Spleen (tissue), 11 donors: ENCODE results near the gene ACOT6. TPM values are rescaled to one million over a fixed set of nuclear protein-coding genes. Genes with fewer than 3 reads are reported as not detected.

Source experiments
- DNase-seq: peaks from one replicate; pipeline ENCODE4 v3.0.0-alpha.2; 2020
- H3K27ac ChIP-seq, 8 donors: fragments of 200-600 bp; sonication (generic) in 7 of 8; 1 replicate in 4 of 8; 2 replicates in 4 of 8; pipeline versions ENCODE4 v1.5.0 to v1.8.0; 2016 to 2021; ENCODE audit warnings: inconsistent platforms in 4 of 8, mild to moderate bottlenecking in 4 of 8, moderate library complexity in 1 of 8
- H3K27me3 ChIP-seq, 7 donors: fragments of 200-600 bp; sonication (generic) in 6 of 7; replicated peaks in 1 of 7; 1 replicate in 4 of 7; 2 replicates in 3 of 7; pipeline versions ENCODE4 v1.5.0 to v1.8.0; 2016 to 2021; ENCODE audit warnings: inconsistent platforms in 3 of 7, mild to moderate bottlenecking in 1 of 7
- H3K36me3 ChIP-seq, 6 donors: fragments of 200-600 bp; sonication (generic) in 5 of 6; 1 replicate in 4 of 6; 2 replicates in 2 of 6; pipeline versions ENCODE4 v1.5.0 to v1.8.0; 2016 to 2021; ENCODE audit warnings: inconsistent platforms in 2 of 6
- H3K4me1 ChIP-seq, 6 donors: fragments of 200-600 bp; sonication (generic) in 5 of 6; 1 replicate in 3 of 6; 2 replicates in 3 of 6; pipeline versions ENCODE4 v1.5.0 to v1.8.0; 2016 to 2021; ENCODE audit warnings: inconsistent platforms in 3 of 6
- H3K4me3 ChIP-seq, 8 donors: fragments of 200-600 bp; sonication (generic) in 7 of 8; 1 replicate in 4 of 8; 2 replicates in 4 of 8; pipeline versions ENCODE4 v1.5.0 to v1.8.0; 2016 to 2021; ENCODE audit warnings: inconsistent platforms in 4 of 8, mild to moderate bottlenecking in 4 of 8, moderate library complexity in 2 of 8
- H3K9me3 ChIP-seq, 8 donors: fragments of 200-600 bp; sonication (generic) in 7 of 8; 1 replicate in 4 of 8; 2 replicates in 4 of 8; pipeline versions ENCODE4 v1.5.0 to v1.8.0; 2016 to 2021; ENCODE audit warnings: inconsistent platforms in 4 of 8
- POLR2A ChIP-seq, 3 donors: fragments of 450-650 bp; IDR thresholded peaks; one replicate each; pipeline ENCODE4 v1.5.1; 2017; ENCODE audit warnings: antibody characterized with exemption in 3 of 3, mild to moderate bottlenecking in 1 of 3
- POLR2AphosphoS5 ChIP-seq, 3 donors: sonication (generic); formaldehyde crosslinking; IDR thresholded peaks; one replicate each; pipeline ENCODE4 v1.5.1; 2017; ENCODE audit warnings: antibody characterized with exemption in 3 of 3
- WGBS, 5 donors: extraction: QIAGEN DNeasy Blood & Tissue Kit in 3 of 5; methylation state at CpG; one replicate each; pipeline versions ENCODE4 v1.1.5 to v1.1.7; 2013 to 2018; 5-methylcytosine and 5-hydroxymethylcytosine counted together
- intact Hi-C: fragments of 100-400 bp; cut with DNase I; formaldehyde crosslinking; loops from one replicate; pipeline ENCODE4 v1.15.0; 2023; ENCODE audit warnings: low total_unique reads
- polyA plus RNA-seq, 3 donors: library from polyadenylated mRNA; stranded (reverse); fragments of 200-250 nt; gene quantifications; one replicate each; pipeline ENCODE4 v1.2.1, GENCODE V29; 2013
- small RNA-seq, 4 donors: library from RNA; depleted of rRNA; stranded (forward); fragments of <200 nt; gene quantifications; one replicate each; pipeline ENCODE3, GENCODE V24; 2016
- total RNA-seq, 7 donors: library from RNA; depleted of rRNA in 3 of 7; stranded (reverse); fragments of >200 nt in 3 of 7; fragmentation: NEBNext Ultra II Directional in 4 of 7; extraction: Animal tissue kit (Norgen Biotek cat#: 25700) in 4 of 7; gene quantifications; one replicate each; pipeline versions ENCODE4 v1.1.0 to v1.2.1, GENCODE V29; 2016 to 2021
- TF ChIP-seq, protein P1 (sequence below), 11 experiments: fragments of 200-600 bp in 7 of 11; fragments of 450-650 bp in 4 of 11; sonication (generic) in 4 of 11; IDR thresholded peaks in 8 of 11; conservative IDR thresholded peaks in 3 of 11; 1 replicate in 7 of 11; 2 replicates in 4 of 11; pipeline versions ENCODE4 v1.4.0 to v1.8.0; 2016 to 2021; ENCODE audit warnings: antibody characterized with exemption in 11 of 11, inconsistent platforms in 4 of 11, mild to moderate bottlenecking in 1 of 11
- donor health status: healthy with polysubstance abuse.
- donor health status: DM: no; HTN: no; CAD: no; lungs with moderate emphysema.
- donor health status: DM: no; HTN: no; CAD: no.
- donor health status: Bipolar disorder and iron deficiency.
- donor health status: healthy.
- donor health status: DM: no; HTN: no; CAD: no.
- donor health status: DM: yes; HTN: yes; CAD: no.

ACOT6 gene
- total and polyA plus RNA-seq, 10 donors = not detected

DNA sequence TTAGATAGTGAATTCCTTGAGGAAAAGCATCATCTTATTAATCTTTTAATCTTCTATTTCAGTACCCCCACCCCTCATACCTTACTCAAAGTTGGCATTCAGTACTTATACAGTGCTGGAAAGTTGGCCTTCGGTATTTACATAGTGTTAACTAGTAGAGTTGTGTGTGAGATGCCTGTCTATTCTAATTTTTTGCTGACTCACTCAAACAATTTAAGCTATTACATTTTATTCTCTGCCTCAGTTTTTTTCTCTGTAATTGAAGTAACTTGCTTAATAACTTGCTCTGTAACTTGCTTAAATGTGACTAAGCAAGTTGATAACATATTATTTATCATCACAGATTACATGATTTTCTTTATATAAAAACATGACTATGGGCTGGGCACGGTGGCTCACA lies 52.8 kb downstream of the ACOT6 start:
- DNase-seq = no peak
- Histone ChIP-seq H3K27ac (no peak overlapping the region), H3K27me3 (no peaks in the 10 kb centered on the region), H3K36me3 (peaks cover 0 to 22% (median 0%) of the 10 kb centered on the region in 6 donors), H3K4me3 (no peak overlapping the region), H3K9me3 (no peaks in the 10 kb centered on the region), H3K4me1 (no peaks in the 10 kb centered on the region)
- no peak for TF ChIP-seq POLR2AphosphoS5 (IDR thresholded peaks at IDR 0.05)
- TF ChIP-seq, protein P1, sequence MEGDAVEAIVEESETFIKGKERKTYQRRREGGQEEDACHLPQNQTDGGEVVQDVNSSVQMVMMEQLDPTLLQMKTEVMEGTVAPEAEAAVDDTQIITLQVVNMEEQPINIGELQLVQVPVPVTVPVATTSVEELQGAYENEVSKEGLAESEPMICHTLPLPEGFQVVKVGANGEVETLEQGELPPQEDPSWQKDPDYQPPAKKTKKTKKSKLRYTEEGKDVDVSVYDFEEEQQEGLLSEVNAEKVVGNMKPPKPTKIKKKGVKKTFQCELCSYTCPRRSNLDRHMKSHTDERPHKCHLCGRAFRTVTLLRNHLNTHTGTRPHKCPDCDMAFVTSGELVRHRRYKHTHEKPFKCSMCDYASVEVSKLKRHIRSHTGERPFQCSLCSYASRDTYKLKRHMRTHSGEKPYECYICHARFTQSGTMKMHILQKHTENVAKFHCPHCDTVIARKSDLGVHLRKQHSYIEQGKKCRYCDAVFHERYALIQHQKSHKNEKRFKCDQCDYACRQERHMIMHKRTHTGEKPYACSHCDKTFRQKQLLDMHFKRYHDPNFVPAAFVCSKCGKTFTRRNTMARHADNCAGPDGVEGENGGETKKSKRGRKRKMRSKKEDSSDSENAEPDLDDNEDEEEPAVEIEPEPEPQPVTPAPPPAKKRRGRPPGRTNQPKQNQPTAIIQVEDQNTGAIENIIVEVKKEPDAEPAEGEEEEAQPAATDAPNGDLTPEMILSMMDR (IDR thresholded peaks at IDR 0.05 in 8 of 11, conservative IDR thresholded peaks at IDR 0.05 in 3 of 11) = no peak
- no peak for TF ChIP-seq POLR2A (IDR thresholded peaks at IDR 0.05)
- 94 to 98% (median 97%) methylated on average over 2 of the region's 2 CpGs for WGBS, 5 donors
- intact Hi-C loops = no loop called here

DNA sequence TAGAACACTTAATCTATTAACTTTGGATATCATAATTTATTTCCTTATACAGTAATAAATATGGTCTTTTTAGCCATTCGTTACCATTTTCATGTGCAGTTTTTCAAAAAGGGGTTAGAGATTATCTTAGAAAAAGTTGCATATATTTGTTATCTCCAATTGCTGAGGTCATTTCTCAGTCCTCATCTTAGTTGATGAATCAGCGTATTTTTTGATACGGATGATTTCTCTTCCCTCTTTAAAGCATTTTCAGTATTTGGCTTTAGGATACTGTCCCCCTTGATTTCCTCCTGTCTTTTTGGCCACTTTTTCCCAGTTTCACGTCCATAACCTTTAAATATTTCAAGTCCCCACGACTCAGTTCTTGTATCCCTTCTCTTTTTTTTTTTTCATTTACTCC lies 54.3 kb downstream of the ACOT6 start:
- intact Hi-C loops = no loop called here

DNA sequence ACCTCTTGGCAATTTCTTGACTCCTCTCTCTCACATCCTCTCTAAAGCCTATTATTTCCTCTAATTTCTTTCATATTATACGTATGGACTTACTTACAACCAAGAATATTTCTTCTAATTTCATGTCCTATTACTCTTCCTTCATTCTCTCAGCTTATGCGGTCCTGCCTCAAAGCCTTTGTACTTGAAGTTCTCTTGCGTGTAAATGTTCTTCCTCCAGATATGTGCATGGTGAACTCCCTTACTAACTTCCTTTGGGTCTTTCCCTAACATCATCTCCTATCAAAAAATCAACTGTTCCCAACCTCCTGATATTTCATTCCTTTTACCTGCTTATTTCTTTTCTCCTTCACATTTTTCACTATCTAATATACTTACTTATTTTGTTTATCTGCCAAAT lies 55.5 kb downstream of the ACOT6 start:
- 88 to 95% (median 89%) methylated on average over 3 of the region's 3 CpGs for WGBS, 5 donors
- intact Hi-C loops = no loop called here

More for the DNA sequence above, 54.3 kb downstream of the ACOT6 start:
- no peak for DNase-seq
- WGBS, 5 donors = 81 to 92% (median 86%) methylated on average over 5 of the region's 5 CpGs
- TF ChIP-seq POLR2A (IDR thresholded peaks at IDR 0.05) (no peak), POLR2AphosphoS5 (IDR thresholded peaks at IDR 0.05) (no peak)
- TF ChIP-seq, protein P1 (IDR thresholded peaks at IDR 0.05 in 8 of 11, conservative IDR thresholded peaks at IDR 0.05 in 3 of 11) = no peak
- Histone ChIP-seq H3K36me3 (peaks cover 0 to 15% (median 0%) of the 10 kb centered on the region in 6 donors), H3K4me1 (no peaks in the 10 kb centered on the region), H3K4me3 (no peak overlapping the region), H3K27ac (no peak overlapping the region), H3K9me3 (no peaks in the 10 kb centered on the region), H3K27me3 (no peaks in the 10 kb centered on the region)

More for the DNA sequence above, 55.5 kb downstream of the ACOT6 start:
- Histone ChIP-seq H3K27me3 (no peaks in the 10 kb centered on the region), H3K27ac (no peak overlapping the region), H3K4me3 (no peak overlapping the region), H3K36me3 (peaks cover 0 to 16% (median 0%) of the 10 kb centered on the region in 6 donors), H3K9me3 (no peaks in the 10 kb centered on the region), H3K4me1 (no peaks in the 10 kb centered on the region)
- TF ChIP-seq POLR2A (IDR thresholded peaks at IDR 0.05) (no peak), POLR2AphosphoS5 (IDR thresholded peaks at IDR 0.05) (no peak)
- TF ChIP-seq, protein P1 (IDR thresholded peaks at IDR 0.05 in 8 of 11, conservative IDR thresholded peaks at IDR 0.05 in 3 of 11) = no peak
- DNase-seq = no peak

Small RNA genes lying within 50 kb of the gene (small RNA-seq; reads per million reads assigned to genes)
- 0 reads per million in 4 donors for gene RNU6-240P

Other genes starting within 250 kb of the ACOT6 start
- gene NUMB, start 154.0 kb upstream of the ACOT6 start, total RNA-seq = 100 to 1,000 TPM in 4 of 7 donors, 10 to 100 TPM in 3; 78.0 to 165 (median 103) TPM
- gene NUMB, start 154.0 kb upstream of the ACOT6 start, polyA plus RNA-seq = 10 to 100 TPM; 19.8 to 30.7 (median 27.5) TPM
- gene RIOX1, start 121.6 kb upstream of the ACOT6 start, total RNA-seq = 10 to 100 TPM; 11.6 to 19.2 (median 13.8) TPM
- 10 to 100 TPM in 1 of 3 donors, 1 to 10 TPM in 2; 6.4 to 10.0 (median 7.3) TPM for gene RIOX1, start 121.6 kb upstream of the ACOT6 start, polyA plus RNA-seq
- gene ACOT1, start 75.4 kb upstream of the ACOT6 start, total RNA-seq = 1 to 10 TPM in 4 of 7 donors, under 1 TPM in 3; 0.63 to 3.7 (median 2.1) TPM
- 1 to 10 TPM; 1.6 to 3.5 (median 3.3) TPM for gene ACOT1, start 75.4 kb upstream of the ACOT6 start, polyA plus RNA-seq
- under 1 TPM in 2 of 7 donors, not detected in 5; 0.10 to 0.32 TPM for gene HEATR4, start 53.6 kb upstream of the ACOT6 start, total RNA-seq
- gene HEATR4, start 53.6 kb upstream of the ACOT6 start, polyA plus RNA-seq = under 1 TPM in 2 of 3 donors, not detected in 1; 0.06 TPM
- gene ACOT2, start 43.3 kb upstream of the ACOT6 start, total RNA-seq = 10 to 100 TPM in 5 of 7 donors, 1 to 10 TPM in 2; 7.3 to 27.6 (median 16.2) TPM
- 10 to 100 TPM; 10.0 to 21.8 (median 14.0) TPM for gene ACOT2, start 43.3 kb upstream of the ACOT6 start, polyA plus RNA-seq
- 1 to 10 TPM in 5 of 7 donors, under 1 TPM in 2; 0.63 to 2.8 (median 1.4) TPM for gene ACOT4, start 20.6 kb upstream of the ACOT6 start, total RNA-seq
- gene ACOT4, start 20.6 kb upstream of the ACOT6 start, polyA plus RNA-seq = 1 to 10 TPM in 2 of 3 donors, under 1 TPM in 1; 0.52 to 1.3 (median 1.3) TPM
- 10 to 100 TPM in 3 of 7 donors, 1 to 10 TPM in 4; 5.3 to 15.4 (median 9.6) TPM for gene DNAL1, start 32.5 kb downstream of the ACOT6 start, total RNA-seq
- 1 to 10 TPM; 2.2 to 3.4 (median 2.7) TPM for gene DNAL1, start 32.5 kb downstream of the ACOT6 start, polyA plus RNA-seq
- gene PNMA1, start 101.9 kb downstream of the ACOT6 start, total RNA-seq = 10 to 100 TPM; 21.1 to 31.8 (median 25.4) TPM
- 10 to 100 TPM; 13.1 to 19.8 (median 13.8) TPM for gene PNMA1, start 101.9 kb downstream of the ACOT6 start, polyA plus RNA-seq
- 1 to 10 TPM; 3.4 to 8.6 (median 6.3) TPM for gene PTGR2, start 239.3 kb downstream of the ACOT6 start, total RNA-seq
- gene PTGR2, start 239.3 kb downstream of the ACOT6 start, polyA plus RNA-seq = 1 to 10 TPM; 2.2 to 3.6 (median 3.3) TPM